ENCODE measurements around the gene TMEM150C. TPM values are rescaled to one million over a fixed set of nuclear protein-coding genes. Genes with fewer than 3 reads are reported as not detected.

TMEM150C gene
- total RNA-seq, 1 donor from 2014 or later, result 4.9 TPM

DNA sequence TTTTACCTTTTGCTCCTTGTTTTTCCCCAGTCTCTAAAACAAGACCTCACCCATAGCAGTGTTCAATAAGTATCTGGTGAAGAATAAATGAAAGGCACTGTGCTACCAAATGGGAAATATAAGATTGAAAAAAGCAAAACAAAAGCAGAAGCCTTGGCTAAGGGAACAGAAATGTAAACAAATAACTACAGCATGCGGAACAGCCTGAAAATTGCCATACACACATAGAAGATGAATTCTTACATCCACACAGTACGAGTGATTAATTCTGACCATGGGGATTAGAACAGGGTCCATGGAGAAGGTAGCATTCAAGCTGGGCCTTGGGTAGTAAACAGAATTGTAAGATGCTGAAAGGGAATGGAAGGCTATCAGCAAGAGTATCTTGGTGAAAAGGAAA is 40.5 kb downstream of the TMEM150C start:
- TF ChIP-seq, protein P1, sequence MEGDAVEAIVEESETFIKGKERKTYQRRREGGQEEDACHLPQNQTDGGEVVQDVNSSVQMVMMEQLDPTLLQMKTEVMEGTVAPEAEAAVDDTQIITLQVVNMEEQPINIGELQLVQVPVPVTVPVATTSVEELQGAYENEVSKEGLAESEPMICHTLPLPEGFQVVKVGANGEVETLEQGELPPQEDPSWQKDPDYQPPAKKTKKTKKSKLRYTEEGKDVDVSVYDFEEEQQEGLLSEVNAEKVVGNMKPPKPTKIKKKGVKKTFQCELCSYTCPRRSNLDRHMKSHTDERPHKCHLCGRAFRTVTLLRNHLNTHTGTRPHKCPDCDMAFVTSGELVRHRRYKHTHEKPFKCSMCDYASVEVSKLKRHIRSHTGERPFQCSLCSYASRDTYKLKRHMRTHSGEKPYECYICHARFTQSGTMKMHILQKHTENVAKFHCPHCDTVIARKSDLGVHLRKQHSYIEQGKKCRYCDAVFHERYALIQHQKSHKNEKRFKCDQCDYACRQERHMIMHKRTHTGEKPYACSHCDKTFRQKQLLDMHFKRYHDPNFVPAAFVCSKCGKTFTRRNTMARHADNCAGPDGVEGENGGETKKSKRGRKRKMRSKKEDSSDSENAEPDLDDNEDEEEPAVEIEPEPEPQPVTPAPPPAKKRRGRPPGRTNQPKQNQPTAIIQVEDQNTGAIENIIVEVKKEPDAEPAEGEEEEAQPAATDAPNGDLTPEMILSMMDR (IDR thresholded peaks at IDR 0.05; ENCODE audit: insufficient read depth, low read length, poor library complexity, severe bottlenecking), result no peak
- Histone ChIP-seq H3K4me3 (ENCODE audit: low read depth, low read length) (no peak overlapping the region), H3K27me3 (ENCODE audit: control insufficient read depth, insufficient read depth, low read length) (no peaks in the 10 kb centered on the region), H3K36me3 (ENCODE audit: control insufficient read depth, insufficient read depth, low read length) (no peaks in the 10 kb centered on the region)
- DNase-seq (ENCODE audit: low read depth), result no peak

DNA sequence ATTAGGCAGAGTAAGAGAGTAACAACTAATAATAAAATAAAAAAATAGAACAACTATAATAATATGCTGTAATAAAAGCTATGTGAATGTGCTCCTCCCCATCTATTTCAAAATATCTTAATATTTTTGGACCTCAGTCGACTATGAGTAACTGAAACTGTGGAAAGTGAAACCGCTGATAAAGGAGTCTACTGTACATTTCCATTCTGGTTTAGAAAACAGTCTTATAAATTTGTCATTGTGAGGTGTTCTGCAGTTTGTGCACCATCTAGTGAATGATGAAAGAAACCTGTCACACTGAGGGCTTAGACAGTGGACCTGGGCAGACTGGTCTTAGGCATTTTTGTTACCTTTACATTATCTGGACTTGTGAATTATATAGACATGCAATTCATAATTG is 42.0 kb downstream of the TMEM150C start:
- no peak overlapping the region for H3K4me3 ChIP-seq (ENCODE audit: low read depth, low read length)
- DNase-seq (ENCODE audit: low read depth), result no peak
- TF ChIP-seq, protein P1 (IDR thresholded peaks at IDR 0.05; ENCODE audit: insufficient read depth, low read length, poor library complexity, severe bottlenecking), result no peak
- no peaks in the 10 kb centered on the region for H3K36me3 ChIP-seq (ENCODE audit: control insufficient read depth, insufficient read depth, low read length)
- no peaks in the 10 kb centered on the region for H3K27me3 ChIP-seq (ENCODE audit: control insufficient read depth, insufficient read depth, low read length)

DNA sequence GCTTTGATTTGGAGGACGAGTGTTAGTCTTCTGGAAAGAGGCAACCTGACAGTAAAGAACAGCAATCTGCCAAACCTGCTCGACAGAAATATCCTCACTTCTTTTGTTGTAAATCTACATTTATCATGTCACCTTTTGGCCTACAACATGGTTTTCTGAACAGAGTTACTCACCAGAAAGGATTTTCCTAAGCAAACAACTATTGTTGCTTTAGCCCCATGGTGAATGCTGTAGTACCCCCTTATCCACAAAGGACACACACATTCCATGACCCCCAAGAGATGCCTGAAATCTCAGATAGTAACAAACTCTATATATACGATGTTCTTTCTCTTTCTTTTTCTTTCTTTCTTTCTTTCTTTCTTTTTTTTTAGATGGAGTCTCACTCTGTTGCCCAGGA is 42.7 kb downstream of the TMEM150C start:
- H3K27me3 ChIP-seq (ENCODE audit: control insufficient read depth, insufficient read depth, low read length), result no peaks in the 10 kb centered on the region
- no peak for DNase-seq (ENCODE audit: low read depth)
- no peak overlapping the region for H3K4me3 ChIP-seq (ENCODE audit: low read depth, low read length)
- H3K36me3 ChIP-seq (ENCODE audit: control insufficient read depth, insufficient read depth, low read length), result no peaks in the 10 kb centered on the region
- TF ChIP-seq, protein P1 (IDR thresholded peaks at IDR 0.05; ENCODE audit: insufficient read depth, low read length, poor library complexity, severe bottlenecking), result no peak

- H3K4me3 ChIP-seq (ENCODE audit: low read depth, low read length), result no peak overlapping the region
- no peak for DNase-seq (ENCODE audit: low read depth)
- TF ChIP-seq, protein P1 (IDR thresholded peaks at IDR 0.05; ENCODE audit: insufficient read depth, low read length, poor library complexity, severe bottlenecking), result no peak
- no peaks in the 10 kb centered on the region for H3K27me3 ChIP-seq (ENCODE audit: control insufficient read depth, insufficient read depth, low read length)
- H3K36me3 ChIP-seq (ENCODE audit: control insufficient read depth, insufficient read depth, low read length), result no peaks in the 10 kb centered on the region
Observed at GRCh38 chr4:82517043-82517442, 44.7 kb downstream of the TMEM150C start.

DNA sequence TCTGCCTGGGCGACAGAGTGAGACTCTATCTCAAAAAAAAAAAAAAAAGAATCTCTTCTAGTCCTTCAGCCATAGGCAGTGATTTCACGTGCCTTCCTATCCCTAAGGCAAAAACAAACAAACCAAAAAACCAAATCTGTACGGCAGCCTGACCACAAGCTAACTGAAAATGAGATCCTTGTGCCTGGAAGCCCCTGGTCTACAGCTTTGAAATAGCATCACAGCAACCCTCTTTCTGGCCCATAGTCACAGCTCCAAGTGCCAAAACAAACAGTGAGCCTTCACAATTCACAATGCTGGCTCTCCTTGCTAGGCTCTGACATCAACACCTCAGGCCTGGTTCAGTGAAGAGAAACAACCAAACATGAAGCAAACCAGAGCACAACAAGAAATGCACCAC is 46.1 kb downstream of the TMEM150C start:
- H3K4me3 ChIP-seq (ENCODE audit: low read depth, low read length), result no peak overlapping the region
- TF ChIP-seq, protein P1 (IDR thresholded peaks at IDR 0.05; ENCODE audit: insufficient read depth, low read length, poor library complexity, severe bottlenecking), result no peak
- no peak for DNase-seq (ENCODE audit: low read depth)
- H3K27me3 ChIP-seq (ENCODE audit: control insufficient read depth, insufficient read depth, low read length), result no peaks in the 10 kb centered on the region
- H3K36me3 ChIP-seq (ENCODE audit: control insufficient read depth, insufficient read depth, low read length), result no peaks in the 10 kb centered on the region

DNA sequence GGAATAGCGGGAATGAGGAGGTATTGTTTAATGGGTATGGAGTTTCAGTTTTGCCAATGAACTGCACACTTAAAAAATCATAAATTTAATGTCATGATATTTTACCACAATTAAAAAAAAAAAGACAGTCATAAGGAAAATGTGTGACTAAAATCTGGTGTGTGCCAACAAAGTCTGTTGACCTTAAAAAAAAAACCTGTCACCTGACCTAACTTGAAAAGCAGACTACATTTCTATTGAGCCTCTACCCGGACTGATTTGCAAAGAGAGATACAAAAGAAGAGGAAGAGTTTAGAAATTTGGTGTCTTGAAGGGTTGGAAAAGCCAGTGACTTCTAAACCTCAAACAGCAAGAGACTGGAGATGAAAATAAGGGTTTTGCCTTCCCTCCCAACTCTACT is 48.4 kb downstream of the TMEM150C start:
- no peak for DNase-seq (ENCODE audit: low read depth)
- TF ChIP-seq, protein P1 (IDR thresholded peaks at IDR 0.05; ENCODE audit: insufficient read depth, low read length, poor library complexity, severe bottlenecking), result no peak
- Histone ChIP-seq H3K4me3 (ENCODE audit: low read depth, low read length) (no peak overlapping the region), H3K27me3 (ENCODE audit: control insufficient read depth, insufficient read depth, low read length) (no peaks in the 10 kb centered on the region), H3K36me3 (ENCODE audit: control insufficient read depth, insufficient read depth, low read length) (no peaks in the 10 kb centered on the region)
